Gastrocnemius medialis (tissue), 4 donors: ENCODE data around the gene NAPSA.

Experiments used
- POLR2A ChIP-seq, 2 donors: fragments of 450-650 bp; IDR thresholded peaks; one replicate each; pipeline ENCODE4 v1.6.1; 2017; ENCODE audit warnings: antibody characterized with exemption in 2 of 2, mild to moderate bottlenecking in 2 of 2, moderate library complexity in 2 of 2
- TF ChIP-seq, protein P1 (sequence below), 5 experiments: fragments of 450-650 bp in 3 of 5; fragments of 200-600 bp in 2 of 5; sonication (generic) in 2 of 5; IDR thresholded peaks in 4 of 5; conservative IDR thresholded peaks in 1 of 5; 1 replicate in 4 of 5; 2 replicates in 1 of 5; pipeline ENCODE4 v1.5.1; 2016 to 2019; ENCODE audit warnings: antibody characterized with exemption in 5 of 5, mild to moderate bottlenecking in 3 of 5, moderate library complexity in 3 of 5

DNA sequence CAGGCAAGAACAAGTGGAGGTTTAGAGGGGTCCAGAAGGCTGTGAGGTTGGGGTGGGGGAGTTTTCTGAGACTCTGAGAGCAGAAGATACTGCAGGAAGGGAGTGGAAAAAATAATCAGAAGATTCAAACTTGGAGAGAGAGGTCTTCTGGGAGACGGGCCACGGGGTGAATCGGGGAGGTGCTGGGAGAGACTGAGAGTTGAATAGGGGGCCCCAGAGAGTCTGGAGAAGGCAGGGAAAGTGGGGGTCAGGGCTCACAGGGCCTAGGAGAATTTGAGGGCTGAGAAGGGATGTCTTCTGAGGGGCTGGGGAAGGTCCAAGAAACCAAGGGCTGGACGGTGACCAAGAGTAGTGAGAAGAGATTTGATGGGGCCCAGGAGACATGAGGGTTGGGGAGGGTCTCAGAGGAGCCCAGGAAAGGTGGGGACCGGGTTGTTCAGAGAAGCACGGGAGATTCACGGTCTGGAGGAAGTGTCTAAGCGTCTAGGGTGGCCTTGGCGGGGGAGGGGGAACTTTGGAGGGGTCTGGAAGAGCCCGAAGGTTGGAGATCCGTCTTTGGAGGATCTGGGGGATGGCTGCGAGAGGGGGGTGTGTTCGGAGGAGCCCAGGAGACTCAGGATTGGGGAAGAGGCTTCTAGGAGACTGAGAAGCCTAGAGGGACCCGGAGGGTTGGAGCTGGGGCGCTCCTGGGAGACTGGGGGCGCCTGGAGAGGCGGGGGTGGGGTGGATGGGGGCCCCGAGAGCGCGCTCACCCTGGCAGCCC is 37.8 kb downstream of the NAPSA start:
- TF ChIP-seq, protein P1, sequence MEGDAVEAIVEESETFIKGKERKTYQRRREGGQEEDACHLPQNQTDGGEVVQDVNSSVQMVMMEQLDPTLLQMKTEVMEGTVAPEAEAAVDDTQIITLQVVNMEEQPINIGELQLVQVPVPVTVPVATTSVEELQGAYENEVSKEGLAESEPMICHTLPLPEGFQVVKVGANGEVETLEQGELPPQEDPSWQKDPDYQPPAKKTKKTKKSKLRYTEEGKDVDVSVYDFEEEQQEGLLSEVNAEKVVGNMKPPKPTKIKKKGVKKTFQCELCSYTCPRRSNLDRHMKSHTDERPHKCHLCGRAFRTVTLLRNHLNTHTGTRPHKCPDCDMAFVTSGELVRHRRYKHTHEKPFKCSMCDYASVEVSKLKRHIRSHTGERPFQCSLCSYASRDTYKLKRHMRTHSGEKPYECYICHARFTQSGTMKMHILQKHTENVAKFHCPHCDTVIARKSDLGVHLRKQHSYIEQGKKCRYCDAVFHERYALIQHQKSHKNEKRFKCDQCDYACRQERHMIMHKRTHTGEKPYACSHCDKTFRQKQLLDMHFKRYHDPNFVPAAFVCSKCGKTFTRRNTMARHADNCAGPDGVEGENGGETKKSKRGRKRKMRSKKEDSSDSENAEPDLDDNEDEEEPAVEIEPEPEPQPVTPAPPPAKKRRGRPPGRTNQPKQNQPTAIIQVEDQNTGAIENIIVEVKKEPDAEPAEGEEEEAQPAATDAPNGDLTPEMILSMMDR (IDR thresholded peaks at IDR 0.05 in 4 of 5, conservative IDR thresholded peaks at IDR 0.05 in 1 of 5) = no peak
- TF ChIP-seq POLR2A (IDR thresholded peaks at IDR 0.05) = no peak
